Ovary (tissue), 9 donors: ENCODE measurements around the gene FAM13A. TPM values are rescaled to one million over a fixed set of nuclear protein-coding genes. Genes with fewer than 3 reads are reported as not detected.

ENCODE experiments used
- DNase-seq, 5 donors: peaks; one replicate each; pipeline ENCODE4 v3.0.0-alpha.2; 2019 to 2020
- H3K27ac ChIP-seq, 2 donors: fragments of 200-600 bp; one replicate each; pipeline versions ENCODE4 v1.5.1 to v1.8.0; 2019 to 2022
- H3K27me3 ChIP-seq: fragments of 200-600 bp; one replicate; pipeline ENCODE4 v1.8.0; 2022
- H3K36me3 ChIP-seq: fragments of 200-600 bp; sonication (generic); one replicate; pipeline ENCODE4 v1.5.1; 2019
- H3K4me1 ChIP-seq: one replicate; pipeline ENCODE4 v1.8.1; 2013; ENCODE audit warnings: mild to moderate bottlenecking, moderate library complexity; ENCODE audit not compliant: insufficient read depth
- H3K4me3 ChIP-seq: fragments of 200-600 bp; sonication (generic); one replicate; pipeline ENCODE4 v1.5.1; 2017
- H3K9me3 ChIP-seq, 2 donors: fragments of 200-600 bp in 1 of 2; sonication (generic) in 1 of 2; one replicate each; pipeline versions ENCODE4 v1.5.1 to v1.8.1; 2013 to 2019; ENCODE audit warnings: mild to moderate bottlenecking in 1 of 2, moderate library complexity in 1 of 2
- EP300 ChIP-seq: sonication (generic); formaldehyde crosslinking; IDR thresholded peaks from one replicate; pipeline ENCODE4 v1.6.1; 2017; ENCODE audit warnings: antibody characterized with exemption
- POLR2A ChIP-seq: fragments of 450-650 bp; IDR thresholded peaks from one replicate; pipeline ENCODE4 v1.6.1; 2017; ENCODE audit warnings: antibody characterized with exemption, mild to moderate bottlenecking, moderate library complexity
- WGBS, 3 donors: extraction: QIAGEN DNeasy Blood & Tissue Kit in 1 of 3; methylation state at CpG; one replicate each; pipeline versions ENCODE4 v1.1.5 to v1.1.7; 2013 to 2017; 5-methylcytosine and 5-hydroxymethylcytosine counted together
- intact Hi-C, 4 donors: fragments of 100-400 bp; cut with DNase I; formaldehyde crosslinking; loops; one replicate each; pipeline versions ENCODE4 v1.11.0 to v1.15.1; 2022 to 2023
- polyA plus RNA-seq, 2 donors: library from polyadenylated mRNA; stranded (reverse); fragments of 200-250 nt in 1 of 2; fragments of 350-450 nt in 1 of 2; fragmentation: Illumina TruSeq in 1 of 2; extraction: RNeasy Lipid Tissue Mini Kit (QIAGEN cat#74804) in 1 of 2; gene quantifications; one replicate each; pipeline ENCODE4 v1.2.3, GENCODE V29; 2013 to 2014
- total RNA-seq, 7 donors: library from RNA; depleted of rRNA in 2 of 7; stranded (reverse); fragments of >200 nt in 2 of 7; fragmentation: NEBNext Ultra II Directional in 3 of 7; extraction: Animal tissue kit (Norgen Biotek cat#: 25700) in 3 of 7; gene quantifications; one replicate each; pipeline versions ENCODE4 v1.1.0 to v1.2.4, GENCODE V29; 2016 to 2023
- TF ChIP-seq, protein P1 (sequence below), 3 donors: fragments of 450-650 bp in 2 of 3; fragments of 200-600 bp in 1 of 3; IDR thresholded peaks; one replicate each; pipeline versions ENCODE4 v1.5.1 to v1.8.0; 2016 to 2022; ENCODE audit warnings: antibody characterized with exemption in 3 of 3, mild to moderate bottlenecking in 1 of 3
- donor health status: DM: no; HTN: no; CAD: no; lungs with moderate emphysema.
- donor health status: DM: no; HTN: no; CAD: no.
- donor health status: Bipolar disorder and iron deficiency.
- donor health status: DM: yes; HTN: yes; CAD: no.
- donor health status: DM: no; HTN: no; CAD: no.
- donor health status: DM: yes; HTN: yes; CAD: no.

Gene FAM13A
- total and polyA plus RNA-seq, 9 donors: 16.7 to 51.8 (median 38.0) TPM

DNA sequence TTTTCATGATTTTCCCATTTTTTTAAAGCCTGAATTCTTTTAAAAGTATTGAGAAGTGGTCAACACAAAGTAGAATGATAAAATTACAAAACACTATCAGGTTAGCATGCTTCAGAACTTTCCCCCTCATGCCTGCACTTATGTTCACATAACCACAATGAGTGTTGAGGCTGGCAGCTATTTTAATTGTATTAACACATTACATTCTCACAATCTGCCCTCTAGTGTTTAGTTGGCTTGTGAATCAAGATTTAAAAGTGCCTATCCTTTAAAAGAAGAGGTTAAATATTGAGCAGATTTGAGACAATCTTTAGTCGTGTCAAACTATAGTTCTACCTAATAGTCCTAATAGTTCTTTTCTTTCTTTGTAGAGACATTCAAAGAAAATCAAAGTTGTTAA lies 265.7 kb downstream of the FAM13A start:
- H3K9me3 ChIP-seq: no peaks in the 10 kb centered on the region
- intact Hi-C loops: no loop called here
- TF ChIP-seq, protein P1, sequence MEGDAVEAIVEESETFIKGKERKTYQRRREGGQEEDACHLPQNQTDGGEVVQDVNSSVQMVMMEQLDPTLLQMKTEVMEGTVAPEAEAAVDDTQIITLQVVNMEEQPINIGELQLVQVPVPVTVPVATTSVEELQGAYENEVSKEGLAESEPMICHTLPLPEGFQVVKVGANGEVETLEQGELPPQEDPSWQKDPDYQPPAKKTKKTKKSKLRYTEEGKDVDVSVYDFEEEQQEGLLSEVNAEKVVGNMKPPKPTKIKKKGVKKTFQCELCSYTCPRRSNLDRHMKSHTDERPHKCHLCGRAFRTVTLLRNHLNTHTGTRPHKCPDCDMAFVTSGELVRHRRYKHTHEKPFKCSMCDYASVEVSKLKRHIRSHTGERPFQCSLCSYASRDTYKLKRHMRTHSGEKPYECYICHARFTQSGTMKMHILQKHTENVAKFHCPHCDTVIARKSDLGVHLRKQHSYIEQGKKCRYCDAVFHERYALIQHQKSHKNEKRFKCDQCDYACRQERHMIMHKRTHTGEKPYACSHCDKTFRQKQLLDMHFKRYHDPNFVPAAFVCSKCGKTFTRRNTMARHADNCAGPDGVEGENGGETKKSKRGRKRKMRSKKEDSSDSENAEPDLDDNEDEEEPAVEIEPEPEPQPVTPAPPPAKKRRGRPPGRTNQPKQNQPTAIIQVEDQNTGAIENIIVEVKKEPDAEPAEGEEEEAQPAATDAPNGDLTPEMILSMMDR (IDR thresholded peaks at IDR 0.05): no peak
- TF ChIP-seq POLR2A (no peak), EP300 (no peak)
- no peak overlapping the region for H3K27ac ChIP-seq
- WGBS, 3 donors: 49 to 60% (median 59%) methylated on average over 1 of the region's 1 CpG
- H3K27me3 ChIP-seq: no peaks in the 10 kb centered on the region
- no peak for DNase-seq
- no peaks in the 10 kb centered on the region for H3K36me3 ChIP-seq
- H3K4me1 ChIP-seq: no peaks in the 10 kb centered on the region
- H3K4me3 ChIP-seq: no peak overlapping the region

DNA sequence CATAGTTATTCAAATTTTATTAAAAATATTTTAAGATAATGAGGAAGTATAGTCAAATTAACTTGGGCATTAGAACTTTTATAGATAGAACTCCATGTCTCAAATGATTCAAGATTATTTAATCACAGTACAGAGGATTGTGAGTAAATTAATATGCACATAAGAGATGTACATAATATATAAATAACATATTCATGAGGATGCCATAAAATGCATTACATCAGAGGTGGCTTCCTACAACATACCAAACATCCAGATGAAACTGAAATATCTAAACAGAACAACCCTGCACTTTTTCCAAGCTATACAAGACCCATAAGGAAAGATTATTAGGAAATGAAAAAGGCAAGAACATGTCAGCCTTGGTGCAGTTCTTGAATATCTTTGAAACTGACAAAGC lies 268.1 kb downstream of the FAM13A start:
- Histone ChIP-seq H3K27ac (no peak overlapping the region), H3K27me3 (no peaks in the 10 kb centered on the region), H3K4me1 (no peaks in the 10 kb centered on the region), H3K4me3 (no peak overlapping the region), H3K36me3 (no peaks in the 10 kb centered on the region), H3K9me3 (no peaks in the 10 kb centered on the region)
- intact Hi-C loops: no loop called here
- TF ChIP-seq POLR2A (no peak), EP300 (no peak)
- TF ChIP-seq, protein P1 (IDR thresholded peaks at IDR 0.05): no peak
- DNase-seq: no peak

DNA sequence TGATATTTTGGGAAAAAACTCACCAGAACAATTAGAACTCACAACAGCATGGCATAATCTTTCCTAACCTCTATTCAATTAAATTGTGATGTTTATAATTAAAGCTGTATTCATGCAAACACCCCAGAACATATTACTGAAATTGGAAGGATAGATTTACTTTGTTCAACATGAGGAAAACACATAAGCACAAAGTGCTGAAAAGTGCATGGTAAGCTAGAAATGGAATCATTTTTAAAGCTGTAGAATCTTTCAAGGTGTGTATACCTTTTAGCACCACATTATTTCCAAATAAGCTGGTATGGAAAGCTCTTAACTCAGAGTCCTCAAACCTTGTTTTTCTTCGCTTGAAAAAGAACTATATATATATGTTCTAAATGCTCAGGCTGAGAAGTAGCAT lies 268.6 kb downstream of the FAM13A start:
- Histone ChIP-seq H3K4me1 (no peaks in the 10 kb centered on the region), H3K9me3 (no peaks in the 10 kb centered on the region), H3K27ac (no peak overlapping the region), H3K27me3 (no peaks in the 10 kb centered on the region), H3K36me3 (no peaks in the 10 kb centered on the region), H3K4me3 (no peak overlapping the region)
- intact Hi-C loops: no loop called here
- TF ChIP-seq POLR2A (no peak), EP300 (no peak)
- no peak for DNase-seq
- WGBS, 3 donors: 96 to 100% (median 99%) methylated on average over 1 of the region's 1 CpG

DNA sequence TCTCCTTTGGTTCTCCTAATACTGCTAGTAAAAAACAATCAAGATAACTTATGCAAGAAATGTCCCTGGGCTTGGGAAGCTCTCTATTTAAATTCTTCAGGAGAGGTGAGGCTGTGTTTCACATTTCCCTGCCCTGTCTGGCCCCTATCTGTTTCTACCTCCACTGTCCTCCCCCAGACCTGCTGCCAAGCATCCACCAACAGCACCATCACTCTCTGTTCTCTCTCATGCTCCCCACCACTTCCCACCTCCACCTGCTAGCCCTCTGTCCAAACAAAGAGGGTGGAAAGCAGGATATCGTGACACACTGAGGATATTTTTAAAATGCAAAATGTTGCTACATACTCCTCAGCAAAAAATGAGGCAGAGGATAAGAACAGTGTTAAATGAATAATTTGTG lies 271.0 kb downstream of the FAM13A start:
- WGBS, 3 donors: 90 to 94% (median 92%) methylated on average over 1 of the region's 1 CpG
- Histone ChIP-seq H3K27me3 (no peaks in the 10 kb centered on the region), H3K4me1 (no peaks in the 10 kb centered on the region), H3K9me3 (no peaks in the 10 kb centered on the region), H3K4me3 (no peak overlapping the region), H3K27ac (no peak overlapping the region), H3K36me3 (no peaks in the 10 kb centered on the region)
- DNase-seq: no peak
- TF ChIP-seq, protein P1 (IDR thresholded peaks at IDR 0.05): no peak
- no peak for TF ChIP-seq POLR2A
- TF ChIP-seq EP300: no peak
- intact Hi-C loops: no loop called here

DNA sequence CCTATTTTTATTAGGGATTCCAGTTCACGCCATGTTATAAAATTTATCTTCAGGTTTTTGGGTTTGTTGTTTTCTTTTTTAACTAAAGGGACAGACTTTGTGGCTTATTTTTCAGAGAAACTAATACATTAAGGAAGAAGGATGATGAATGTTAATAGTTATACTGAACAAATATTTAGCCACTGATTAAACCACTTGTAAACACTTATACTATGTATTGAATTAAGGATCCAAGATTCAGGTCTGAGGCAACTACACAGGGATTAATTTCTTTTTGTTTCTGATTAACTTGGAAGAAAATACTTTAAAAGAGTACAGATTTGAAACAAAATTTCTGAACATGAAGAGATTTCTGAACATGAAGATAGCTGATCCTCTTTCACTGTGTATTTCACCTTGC lies 276.6 kb downstream of the FAM13A start:
- Histone ChIP-seq H3K36me3 (no peaks in the 10 kb centered on the region), H3K9me3 (no peaks in the 10 kb centered on the region), H3K27ac (no peak overlapping the region), H3K4me3 (no peak overlapping the region), H3K4me1 (no peaks in the 10 kb centered on the region), H3K27me3 (no peaks in the 10 kb centered on the region)
- DNase-seq: no peak
- intact Hi-C loops: no loop called here
- 92 to 100% (median 98%) methylated on average over 1 of the region's 1 CpG for WGBS, 3 donors
- TF ChIP-seq POLR2A: no peak
- TF ChIP-seq EP300: no peak
- TF ChIP-seq, protein P1 (IDR thresholded peaks at IDR 0.05): no peak
